GM10266 (cell line): Measurements from ENCODE around the gene BCDIN3D.

Experiments
- DNase-seq: peaks from one replicate; pipeline ENCODE4 v3.0.0; 2012; ENCODE audit errors: extremely low spot score
- CTCF ChIP-seq: IDR thresholded peaks from 2 replicates; pipeline ENCODE4 v1.5.1; 2012; ENCODE audit warnings: mild to moderate bottlenecking, low read depth; ENCODE audit not compliant: control insufficient read depth, insufficient read depth; ENCODE audit errors: missing control alignments

The BCDIN3D gene

GRCh38 chr12:49888461-49889151, 45.7 kb upstream of the BCDIN3D start:
- no peak for TF ChIP-seq CTCF
- DNase-seq = no peak

- DNase-seq = no peak
- no peak for TF ChIP-seq CTCF
Observed at GRCh38 chr12:49887536-49888401, 44.9 kb upstream of the BCDIN3D start.

- DNase-seq = no peak
- no peak for TF ChIP-seq CTCF
Observed at GRCh38 chr12:49887091-49887490, 44.2 kb upstream of the BCDIN3D start.

- no peak for TF ChIP-seq CTCF
- DNase-seq = no peak
Observed at GRCh38 chr12:49885663-49886461, 43.0 kb upstream of the BCDIN3D start.

GRCh38 chr12:49885118-49885517, 42.2 kb upstream of the BCDIN3D start:
- no peak for TF ChIP-seq CTCF
- no peak for DNase-seq

- TF ChIP-seq CTCF = no peak
- DNase-seq = no peak
Observed at GRCh38 chr12:49882851-49883464, 40.1 kb upstream of the BCDIN3D start.
